H1 (cell line): ENCODE data around the gene FHIT.

Experiments used
- BCL11A ChIP-seq, 2 experiments: IDR thresholded peaks; one replicate each; pipeline ENCODE4 v1.6.1; 2011; ENCODE audit warnings: low read depth in 2 of 2, low read length in 2 of 2, mild to moderate bottlenecking in 2 of 2
- CREB1 ChIP-seq: IDR thresholded peaks from 2 replicates; pipeline ENCODE4 v1.6.1; 2012; ENCODE audit warnings: inconsistent platforms
- CTCF ChIP-seq, 3 experiments: IDR thresholded peaks; 1 replicate in 2 of 3; 2 replicates in 1 of 3; pipeline versions ENCODE4 v1.5.1 to v1.6.1; 2011; ENCODE audit warnings: low read length in 3 of 3, mild to moderate bottlenecking in 3 of 3, inconsistent platforms in 2 of 3, low read depth in 1 of 3, moderate library complexity in 1 of 3; ENCODE audit not compliant: insufficient read depth in 1 of 3; ENCODE audit errors: control extremely low read depth in 1 of 3
- GABPA ChIP-seq: IDR thresholded peaks from 2 replicates; pipeline ENCODE4 v1.6.1; 2011; ENCODE audit warnings: mild to moderate bottlenecking, low read length, moderate library complexity, borderline replicate concordance; ENCODE audit not compliant: insufficient read depth
- RAD21 ChIP-seq, 2 experiments: IDR thresholded peaks in 1 of 2; conservative IDR thresholded peaks in 1 of 2; 2 replicates each; pipeline ENCODE4 v1.6.1; 2011; ENCODE audit warnings: low read depth in 2 of 2, low read length in 2 of 2, improper control_type of control experiment in 1 of 2, inconsistent platforms in 1 of 2, mild to moderate bottlenecking in 1 of 2, moderate library complexity in 1 of 2

GRCh38 chr3:60779637-60780036, 471.6 kb downstream of the FHIT start:
- TF ChIP-seq CREB1: no peak
- no peak for TF ChIP-seq CTCF (IDR thresholded peaks at IDR 0.05; ENCODE audit: control extremely low read depth in 1 of 3, insufficient read depth in 1 of 3, low read depth in 1 of 3, low read length in 3 of 3)
- no peak for TF ChIP-seq BCL11A (IDR thresholded peaks at IDR 0.05; ENCODE audit: low read depth in 2 of 2, low read length in 2 of 2)
- no peak for TF ChIP-seq GABPA
- no peak for TF ChIP-seq RAD21 (IDR thresholded peaks at IDR 0.05 in 1 of 2, conservative IDR thresholded peaks at IDR 0.05 in 1 of 2; ENCODE audit: low read depth in 2 of 2, low read length in 2 of 2)
